ENCODE data around the gene FBF1. TPM values are rescaled to one million over a fixed set of nuclear protein-coding genes. Genes with fewer than 3 reads are reported as not detected.

Gene FBF1
- total and polyA plus RNA-seq, 2 donors (not counting 3 experiments of a cell fraction or from before 2014, with no cell fraction given) = 4.9 to 9.4 TPM

GRCh38 chr17:75921596-75921995, 19.2 kb downstream of the FBF1 start:
- dilution Hi-C loops (cut with MboI; ENCODE audit: extremely low pct_ligation_motif_present, low sequenced_read_pairs) = no loop called here
- Histone ChIP-seq H2AFZ (ENCODE audit: low read depth, low read length) (no peak overlapping the region), H3K9me3 (replicated peaks; ENCODE audit: control insufficient read depth, insufficient read depth, low read length) (no peaks in the 10 kb centered on the region), H3K36me3 (ENCODE audit: control insufficient read depth in 2 of 2, extremely low read depth in 1 of 2, insufficient read depth in 2 of 2, low read length in 2 of 2) (no peaks in the 10 kb centered on the region), H3K4me2 (ENCODE audit: insufficient read depth, low read length) (no peak overlapping the region), H3K9me1 (replicated peaks; ENCODE audit: control insufficient read depth, extremely low read depth, insufficient read depth, low read length) (no peaks in the 10 kb centered on the region), H4K20me1 (replicated peaks; ENCODE audit: control insufficient read depth, extremely low read depth, insufficient read depth, low read length) (no peaks in the 10 kb centered on the region), H3K9ac (replicated peaks; ENCODE audit: extremely low read depth, insufficient read depth, low read length) (no peak overlapping the region), H3K27ac (ENCODE audit: insufficient read depth, low read depth, low read length) (no peak overlapping the region), H3K4me3 (replicated peaks in 1 of 3; ENCODE audit: insufficient read depth in 1 of 3, low read depth in 1 of 3, low read length in 3 of 3) (no peak overlapping the region), H3K27me3 (ENCODE audit: control insufficient read depth in 2 of 2, insufficient read depth in 2 of 2, low read length in 2 of 2) (no peaks in the 10 kb centered on the region), H3K4me1 (ENCODE audit: control insufficient read depth, extremely low read depth, insufficient read depth, low read length) (no peaks in the 10 kb centered on the region), H3K79me2 (ENCODE audit: control insufficient read depth, insufficient read depth, low read length) (no peaks in the 10 kb centered on the region)
- intact Hi-C loops (cut with micrococcal nuclease) = no loop called here
- BruUV-seq (replicated peaks) = no TSS peak
- ChIA-PET POLR2A (no interaction called here), CTCF (interaction anchor here (2.4 kb wide), 1 partner anchor 16 kb away, joined by 12 read pairs; the partner anchor contains the start of gene MRPL38)
- DNase-seq (ENCODE audit: low read depth, low spot score) (no peak), FAIRE-seq (no peak)
- TF ChIP-seq MAX (IDR thresholded peaks at IDR 0.05; ENCODE audit: insufficient read depth, insufficient read length) (no peak), EZH2 (IDR thresholded peaks at IDR 0.05; ENCODE audit: borderline replicate concordance, low read depth, low read length, severe bottlenecking) (no peak), JUN (IDR thresholded peaks at IDR 0.05; ENCODE audit: borderline replicate concordance, insufficient read depth, insufficient read length, low read depth) (no peak)

DNA sequence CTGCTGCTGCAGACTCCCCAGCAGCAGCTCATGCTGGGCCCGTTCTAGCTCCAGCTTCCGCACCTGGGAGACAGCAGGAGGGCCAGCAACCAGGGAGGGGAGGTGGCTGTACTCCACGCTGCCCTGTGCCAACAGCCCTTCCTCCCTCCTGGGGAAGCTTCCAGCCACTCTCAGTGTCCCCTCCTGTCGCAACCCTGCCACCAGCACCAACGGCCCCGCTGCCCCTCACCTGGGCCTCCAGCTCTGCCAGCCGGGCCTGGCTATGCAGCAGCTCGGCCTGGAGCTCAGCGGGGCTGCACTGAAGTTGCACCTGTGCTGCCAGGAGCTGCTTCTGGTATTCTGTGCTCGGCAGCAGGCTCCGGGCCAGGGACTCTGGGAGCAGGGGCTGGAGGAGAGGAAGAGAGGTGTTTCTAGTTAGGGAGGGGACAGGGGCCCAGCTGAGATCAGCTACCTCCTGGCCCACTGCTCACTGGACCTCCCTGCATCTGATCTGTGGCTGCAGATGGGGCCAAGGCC, 20.7 kb downstream of the FBF1 start:
- POLR2A ChIA-PET = interaction anchor here (0.5 kb wide), 1 partner anchor 65 kb away, joined by 5 read pairs; the partner anchor contains the start of gene WBP2
- dilution Hi-C loops (cut with MboI; ENCODE audit: extremely low pct_ligation_motif_present, low sequenced_read_pairs) = no loop called here
- intact Hi-C loops (cut with micrococcal nuclease) = no loop called here

More for the DNA sequence above, 20.7 kb downstream of the FBF1 start:
- FAIRE-seq (no peak), DNase-seq (ENCODE audit: low read depth, low spot score) (no peak)
- Histone ChIP-seq H3K9ac (replicated peaks; ENCODE audit: extremely low read depth, insufficient read depth, low read length) (no peak overlapping the region), H3K4me2 (ENCODE audit: insufficient read depth, low read length) (no peak overlapping the region), H3K9me3 (replicated peaks; ENCODE audit: control insufficient read depth, insufficient read depth, low read length) (no peaks in the 10 kb centered on the region), H3K27ac (ENCODE audit: insufficient read depth, low read depth, low read length) (no peak overlapping the region), H2AFZ (ENCODE audit: low read depth, low read length) (no peak overlapping the region), H3K4me3 (replicated peaks in 1 of 3; ENCODE audit: insufficient read depth in 1 of 3, low read depth in 1 of 3, low read length in 3 of 3) (no peak overlapping the region), H3K36me3 (ENCODE audit: control insufficient read depth in 2 of 2, extremely low read depth in 1 of 2, insufficient read depth in 2 of 2, low read length in 2 of 2) (no peaks in the 10 kb centered on the region), H4K20me1 (replicated peaks; ENCODE audit: control insufficient read depth, extremely low read depth, insufficient read depth, low read length) (no peaks in the 10 kb centered on the region), H3K9me1 (replicated peaks; ENCODE audit: control insufficient read depth, extremely low read depth, insufficient read depth, low read length) (no peaks in the 10 kb centered on the region), H3K27me3 (ENCODE audit: control insufficient read depth in 2 of 2, insufficient read depth in 2 of 2, low read length in 2 of 2) (no peaks in the 10 kb centered on the region), H3K79me2 (ENCODE audit: control insufficient read depth, insufficient read depth, low read length) (no peaks in the 10 kb centered on the region), H3K4me1 (ENCODE audit: control insufficient read depth, extremely low read depth, insufficient read depth, low read length) (no peaks in the 10 kb centered on the region)
- BruUV-seq (replicated peaks) = no TSS peak
- CTCF ChIA-PET = interaction anchor here (0.7 to 2.4 kb wide), 2 partner anchors 15 to 94 kb away, joined by 3 to 12 read pairs; partner anchors contain the start of gene MRPL38
- TF ChIP-seq, protein P1, sequence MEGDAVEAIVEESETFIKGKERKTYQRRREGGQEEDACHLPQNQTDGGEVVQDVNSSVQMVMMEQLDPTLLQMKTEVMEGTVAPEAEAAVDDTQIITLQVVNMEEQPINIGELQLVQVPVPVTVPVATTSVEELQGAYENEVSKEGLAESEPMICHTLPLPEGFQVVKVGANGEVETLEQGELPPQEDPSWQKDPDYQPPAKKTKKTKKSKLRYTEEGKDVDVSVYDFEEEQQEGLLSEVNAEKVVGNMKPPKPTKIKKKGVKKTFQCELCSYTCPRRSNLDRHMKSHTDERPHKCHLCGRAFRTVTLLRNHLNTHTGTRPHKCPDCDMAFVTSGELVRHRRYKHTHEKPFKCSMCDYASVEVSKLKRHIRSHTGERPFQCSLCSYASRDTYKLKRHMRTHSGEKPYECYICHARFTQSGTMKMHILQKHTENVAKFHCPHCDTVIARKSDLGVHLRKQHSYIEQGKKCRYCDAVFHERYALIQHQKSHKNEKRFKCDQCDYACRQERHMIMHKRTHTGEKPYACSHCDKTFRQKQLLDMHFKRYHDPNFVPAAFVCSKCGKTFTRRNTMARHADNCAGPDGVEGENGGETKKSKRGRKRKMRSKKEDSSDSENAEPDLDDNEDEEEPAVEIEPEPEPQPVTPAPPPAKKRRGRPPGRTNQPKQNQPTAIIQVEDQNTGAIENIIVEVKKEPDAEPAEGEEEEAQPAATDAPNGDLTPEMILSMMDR (IDR thresholded peaks at IDR 0.05; ENCODE audit: extremely low read depth in 1 of 2, insufficient read depth in 1 of 2, low read depth in 1 of 2, low read length in 2 of 2) = no peak
- TF ChIP-seq JUN (IDR thresholded peaks at IDR 0.05; ENCODE audit: borderline replicate concordance, insufficient read depth, insufficient read length, low read depth) (no peak), GATA2 (IDR thresholded peaks at IDR 0.05; ENCODE audit: insufficient read depth, insufficient read length, low read depth, low read length) (no peak), EZH2 (IDR thresholded peaks at IDR 0.05; ENCODE audit: borderline replicate concordance, low read depth, low read length, severe bottlenecking) (no peak), MAX (IDR thresholded peaks at IDR 0.05; ENCODE audit: insufficient read depth, insufficient read length) (no peak)

Measured in endothelial cell of umbilical vein (primary cell).